ENCODE results near the gene ADAMTS17. TPM values are rescaled to one million over a fixed set of nuclear protein-coding genes. Genes with fewer than 3 reads are reported as not detected.
A peak's percentile ranks its signal among the peaks of the same experiment; 100 is the strongest.

The ADAMTS17 gene
- polyA plus RNA-seq, 3 donors, result 2.1 to 2.5 (median 2.1) TPM

DNA sequence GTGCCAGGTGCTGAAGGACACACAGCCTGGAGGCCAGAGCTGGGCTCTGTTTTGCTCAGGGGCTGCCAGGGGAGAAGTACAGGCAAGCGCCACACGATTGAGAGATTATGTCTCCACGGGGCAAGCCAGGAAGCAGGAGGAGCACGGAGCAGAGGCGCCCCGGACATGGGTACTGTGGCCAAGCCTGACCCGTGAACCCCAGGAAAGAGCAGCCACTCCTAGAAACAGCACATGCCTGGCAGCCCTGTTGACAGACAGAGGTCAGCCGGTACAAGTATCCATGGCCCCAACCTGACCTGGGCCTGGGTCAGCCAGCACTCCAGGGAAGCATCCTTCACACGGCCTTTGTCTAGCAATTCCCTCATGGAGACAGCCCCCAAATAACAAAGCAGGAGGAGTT is 89.4 kb downstream of the ADAMTS17 start:
- DNase-seq, result no peak

- no peak for DNase-seq
Measured at GRCh38 chr15:100250176-100250800, 91.5 kb downstream of the ADAMTS17 start.

DNA sequence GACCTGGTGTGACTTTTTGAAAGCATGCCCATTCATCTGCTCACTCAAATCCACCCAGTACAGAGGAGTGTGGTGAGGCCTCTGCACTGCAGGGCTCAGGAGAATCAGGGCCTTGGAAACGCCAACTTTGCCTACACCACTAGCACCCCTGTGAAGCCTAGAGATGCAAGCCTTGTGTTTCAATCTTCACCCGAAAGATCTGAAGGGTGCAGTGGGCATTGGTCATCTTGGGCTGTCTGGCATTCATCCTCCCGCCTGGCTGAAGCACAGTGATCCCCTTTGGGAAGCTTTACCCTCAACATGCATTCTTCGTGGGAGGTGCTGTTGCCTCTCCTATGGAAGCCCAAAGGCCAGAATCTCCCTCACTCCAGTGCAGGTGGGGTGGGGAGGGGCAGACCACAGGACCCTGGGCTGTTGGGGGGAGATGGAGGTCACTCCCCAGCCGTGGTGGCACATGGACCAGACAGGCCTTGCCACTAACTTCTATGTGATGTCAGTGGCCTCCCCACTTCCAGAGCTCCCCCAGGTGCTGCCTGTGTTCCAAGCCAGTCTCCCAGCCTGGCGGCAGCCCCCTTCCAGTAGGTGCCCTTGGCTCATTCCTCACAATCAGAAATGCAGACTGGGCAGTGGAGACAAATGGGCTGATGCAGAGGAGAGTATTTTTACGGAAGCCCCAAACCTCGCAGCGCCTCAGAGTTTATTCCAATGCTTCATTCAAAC is 92.5 kb downstream of the ADAMTS17 start:
- no peak for DNase-seq

DNA sequence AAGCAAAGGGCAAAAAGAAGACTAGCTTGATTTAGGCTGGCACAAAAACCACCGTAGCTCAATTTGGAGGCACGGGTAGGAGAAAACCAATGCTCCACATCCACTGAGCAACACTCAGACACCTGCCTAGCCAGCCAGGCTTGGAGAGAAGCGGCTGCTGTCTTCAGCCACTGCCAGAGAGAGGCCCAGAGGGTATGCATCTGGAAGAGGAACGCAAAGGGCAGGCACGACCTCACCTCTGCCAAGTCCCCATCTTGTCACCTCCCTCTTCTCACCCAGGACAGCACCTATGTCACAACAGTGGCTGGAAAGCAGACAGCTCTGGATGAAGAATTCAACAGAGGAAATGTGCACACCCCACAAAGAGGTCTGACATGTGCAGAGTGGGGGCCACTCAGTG is 93.5 kb downstream of the ADAMTS17 start:
- no peak for DNase-seq

DNA sequence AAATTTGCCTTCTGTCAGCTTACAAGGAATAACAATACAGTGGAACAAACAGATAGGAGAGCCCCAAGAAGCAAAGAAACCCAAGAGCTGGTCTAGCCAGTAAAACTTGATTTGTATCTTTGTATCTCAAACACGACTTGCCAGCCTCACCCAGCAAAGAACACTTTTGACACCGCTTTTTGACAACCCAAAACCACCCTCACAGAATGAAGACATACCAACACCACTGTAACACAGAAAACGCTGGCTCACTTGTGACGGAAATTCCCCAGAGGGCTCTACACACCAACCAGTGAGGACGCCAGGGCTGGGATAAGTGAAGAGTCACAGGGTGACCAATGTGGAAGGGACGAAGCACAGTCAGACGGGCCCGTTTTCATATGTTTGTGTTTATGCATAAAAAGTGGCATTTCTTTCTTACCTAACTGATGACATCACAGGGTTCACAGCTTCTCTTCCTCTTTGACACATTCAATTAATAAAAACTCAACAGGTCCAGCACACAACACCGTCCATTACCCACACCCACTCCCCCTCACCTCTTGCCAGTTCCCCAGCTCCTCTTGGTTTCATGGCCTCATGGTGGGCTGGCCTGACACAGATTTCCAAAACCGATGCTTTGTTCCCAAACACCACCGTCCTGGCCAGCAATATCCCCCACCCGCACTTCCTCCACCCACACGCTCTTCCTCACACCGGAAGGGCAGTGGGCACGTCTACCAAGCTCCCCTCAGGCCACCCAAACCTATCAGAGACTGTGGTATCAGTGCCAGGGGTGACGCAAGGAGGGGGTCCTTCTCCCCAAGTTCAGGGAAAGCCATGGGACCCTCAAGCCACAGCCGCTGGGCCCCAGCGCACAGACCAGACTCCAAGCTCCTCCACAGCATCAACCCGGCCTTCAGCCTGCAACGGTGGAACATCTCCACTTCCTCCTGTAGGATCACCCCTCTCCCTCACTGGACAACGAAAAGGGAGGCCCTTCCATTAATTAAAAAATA is 94.2 kb downstream of the ADAMTS17 start:
- DNase-seq, result no peak

- no peak for DNase-seq
Measured at GRCh38 chr15:100245855-100246254, 95.9 kb downstream of the ADAMTS17 start.

DNA sequence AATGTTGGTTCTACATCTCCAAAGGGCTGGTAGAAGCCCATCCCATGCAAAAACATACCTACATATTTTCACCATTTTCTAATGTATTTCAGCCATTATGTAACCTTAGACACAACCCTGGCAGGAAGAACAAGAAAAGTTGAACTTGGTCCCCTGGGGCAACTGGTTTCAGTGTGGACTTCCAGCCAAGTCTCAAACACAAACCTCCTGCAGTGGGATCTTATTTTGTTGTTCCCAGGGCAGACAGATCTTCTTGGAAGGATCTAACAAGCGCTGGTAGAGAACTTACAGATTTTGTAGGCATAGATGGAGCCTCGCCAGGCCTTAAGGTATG is 96.3 kb downstream of the ADAMTS17 start:
- DNase-seq, result no peak

GRCh38 chr15:100244796-100245486 is 96.8 kb downstream of the ADAMTS17 start:
- peak; percentile 64 for DNase-seq

DNA sequence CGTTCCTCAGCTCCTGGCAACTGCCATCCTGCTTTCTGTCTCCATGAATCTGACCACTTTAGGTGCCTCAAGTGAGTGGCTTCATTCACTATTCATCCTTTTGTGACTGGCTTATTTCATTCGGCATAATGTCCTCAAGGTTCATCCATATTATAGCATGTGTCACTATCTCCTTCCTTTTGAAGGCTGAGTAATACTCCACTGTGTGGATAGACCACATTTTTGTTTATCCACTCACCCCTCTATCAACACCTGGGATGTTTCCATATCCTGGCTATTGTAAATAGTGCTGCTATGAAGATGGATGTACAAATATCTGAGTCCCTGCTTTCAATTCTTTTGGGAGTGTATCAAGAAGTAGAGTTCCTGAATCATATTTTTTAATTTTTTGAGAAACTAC is 98.8 kb downstream of the ADAMTS17 start:
- DNase-seq, result no peak

DNA sequence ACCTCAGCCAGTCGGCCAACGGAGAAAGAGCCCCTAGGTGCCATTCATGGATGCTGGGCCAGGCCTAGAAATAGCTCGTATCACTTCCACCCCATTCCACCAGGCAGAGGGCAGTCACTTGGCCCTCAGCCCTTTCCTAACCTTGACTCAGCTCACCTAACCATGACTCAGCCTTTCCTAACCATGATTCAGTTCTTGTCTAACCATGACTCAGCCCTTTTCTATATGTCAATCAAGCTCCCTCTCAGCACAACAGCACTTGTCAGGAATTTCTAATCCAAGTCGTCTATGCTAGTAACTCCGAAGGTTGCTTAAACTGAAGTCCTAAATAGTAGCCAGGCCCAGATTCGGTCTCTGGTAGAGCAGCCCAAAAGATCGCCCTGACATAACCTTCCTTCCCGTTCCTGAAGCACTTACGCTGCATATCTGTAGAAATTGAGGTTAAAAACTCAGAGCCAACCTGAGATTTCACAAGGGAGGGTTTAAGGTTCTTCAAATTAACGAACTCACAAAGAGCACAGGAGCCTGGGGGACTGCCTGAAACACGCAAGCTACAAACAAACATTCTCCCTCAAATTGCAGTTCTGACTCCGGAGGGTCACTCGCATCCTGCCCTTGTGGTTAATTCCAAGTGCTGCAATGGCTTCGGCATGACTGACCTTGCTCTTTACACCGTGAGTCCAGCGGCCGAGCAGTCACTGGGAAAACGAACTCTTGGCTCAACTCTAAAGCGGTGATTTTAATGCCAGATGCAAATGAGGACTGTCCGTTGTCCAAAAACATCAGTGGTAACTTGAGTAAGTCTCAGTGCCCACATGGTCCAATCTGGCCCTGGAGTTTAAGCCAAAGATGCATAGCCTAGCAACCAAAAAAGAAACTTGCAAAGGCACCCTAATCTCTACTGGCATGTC is 99.9 kb downstream of the ADAMTS17 start:
- DNase-seq, result no peak

DNA sequence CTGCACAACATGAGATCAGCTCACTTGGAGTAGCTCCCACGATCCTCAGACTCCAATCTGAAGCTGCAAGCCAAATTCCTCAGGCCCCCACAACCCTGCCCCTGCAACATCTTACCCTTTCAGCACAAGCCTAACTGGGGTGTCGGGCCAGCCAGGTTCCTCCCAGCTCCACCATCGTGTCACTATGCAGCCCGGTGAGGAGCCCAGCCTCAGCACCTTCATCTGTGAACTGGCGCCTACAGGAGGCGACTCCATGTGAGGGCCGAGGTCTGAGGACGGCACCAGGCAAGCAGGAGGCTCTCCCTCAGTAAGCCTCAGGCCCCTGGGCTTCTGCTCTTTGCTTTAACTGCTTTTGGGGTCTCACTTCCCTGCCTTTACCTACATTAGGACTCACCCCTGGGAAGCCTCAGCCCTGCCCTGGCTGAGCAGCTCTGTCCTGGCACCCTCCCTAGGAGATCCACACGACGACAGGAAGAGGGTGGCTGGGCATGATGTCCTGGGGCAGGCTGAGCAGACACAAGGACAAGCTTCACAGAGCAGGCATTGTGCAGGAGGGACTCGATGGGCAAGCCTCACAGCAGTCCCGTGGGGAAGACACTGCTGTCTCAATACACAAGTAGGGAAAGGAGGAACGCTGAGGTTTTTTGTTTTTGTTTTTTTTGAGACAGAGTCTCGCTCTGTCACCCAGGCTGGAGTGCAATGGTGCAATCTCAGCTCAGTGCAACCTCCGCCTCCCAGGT is 104.6 kb downstream of the ADAMTS17 start:
- no peak for DNase-seq

GRCh38 chr15:100235030-100235617 is 106.7 kb downstream of the ADAMTS17 start:
- no peak for DNase-seq

DNA sequence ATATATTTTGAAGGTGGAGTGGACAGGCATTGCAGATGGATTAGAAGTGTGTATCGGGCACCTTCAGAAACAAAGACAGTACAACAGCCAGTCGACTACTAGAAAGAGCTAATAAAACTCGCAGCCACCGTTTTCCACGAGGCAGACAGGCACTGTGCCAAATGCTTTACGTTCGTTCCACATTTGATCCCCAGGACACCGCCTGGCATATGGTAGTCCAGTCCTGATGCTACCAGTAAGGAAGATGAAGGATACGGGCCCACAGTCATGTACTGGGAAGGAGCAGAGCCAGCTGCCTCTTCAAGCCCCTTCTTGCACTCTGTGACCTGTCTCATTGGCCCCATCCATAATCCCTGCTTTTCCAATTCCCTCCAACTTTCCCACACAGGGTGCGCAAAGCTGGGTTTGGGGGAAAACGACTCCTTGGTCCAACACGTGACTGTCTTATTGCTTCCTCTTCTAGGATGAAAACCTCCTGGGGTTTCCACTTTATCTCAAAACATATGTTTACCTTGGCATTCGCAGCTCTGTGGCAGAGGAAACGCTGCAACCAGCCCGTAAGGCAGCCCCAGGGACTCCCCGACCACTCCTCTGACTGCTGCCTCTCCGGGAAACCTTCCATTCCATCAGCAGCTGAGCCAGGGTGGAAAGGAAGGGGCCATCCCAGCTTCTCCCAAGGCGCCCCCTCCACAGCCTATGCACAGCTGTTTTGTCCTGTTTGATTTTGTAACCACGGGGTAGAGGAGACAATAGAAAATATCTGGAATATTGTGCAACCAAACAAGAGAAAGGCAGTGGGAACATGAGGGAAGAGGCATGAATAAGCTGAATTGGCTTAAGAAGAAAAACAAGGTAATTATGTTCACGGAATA is 107.4 kb downstream of the ADAMTS17 start:
- no peak for DNase-seq

- DNase-seq, result no peak
Measured at GRCh38 chr15:100230784-100231183, 111.0 kb downstream of the ADAMTS17 start.

DNA sequence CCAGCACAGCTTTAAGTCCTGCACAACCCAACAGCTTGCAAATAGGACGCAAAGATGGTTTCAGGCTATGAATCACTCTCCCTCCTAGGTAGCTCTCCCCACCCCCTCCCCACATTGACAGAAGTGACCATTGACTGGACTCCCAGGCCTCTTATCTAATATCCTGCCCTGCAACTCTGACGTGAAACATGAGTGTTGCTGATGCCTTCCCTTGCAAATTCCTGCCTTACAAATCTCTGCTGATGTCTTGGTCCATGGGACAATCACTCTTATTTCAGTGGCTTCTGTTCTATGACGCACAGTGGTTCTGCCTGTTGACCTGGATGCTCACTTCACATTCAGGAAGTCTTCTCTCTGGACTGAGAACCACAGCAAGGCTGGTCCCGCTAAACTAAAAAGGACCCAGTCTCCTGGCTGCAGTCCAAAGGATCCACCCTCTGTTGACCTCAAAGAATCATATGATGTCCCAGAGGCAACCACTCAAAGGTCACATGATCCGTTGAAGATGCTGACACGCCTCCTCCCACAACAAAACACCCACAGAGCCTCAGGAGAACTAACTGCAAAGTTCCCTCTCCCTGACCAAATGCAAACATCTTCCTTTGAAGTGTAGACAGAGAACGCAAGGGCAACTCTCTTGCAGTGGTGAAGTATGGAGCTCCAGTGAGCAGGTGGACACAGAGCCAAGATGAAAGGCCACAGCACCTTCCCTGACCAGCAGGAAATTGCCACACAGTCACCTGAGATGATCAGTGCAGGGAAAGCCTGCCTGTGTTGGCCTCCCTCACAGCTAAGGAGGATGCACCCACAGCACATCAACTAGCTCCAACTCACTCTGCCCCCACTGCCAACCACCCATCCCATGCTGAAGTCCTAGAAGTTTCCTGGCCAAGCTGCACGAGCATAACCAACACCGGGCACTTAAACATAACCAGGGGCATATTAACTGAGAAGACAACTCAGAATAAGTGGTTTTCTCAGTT is 112.3 kb downstream of the ADAMTS17 start:
- DNase-seq, result no peak

DNA sequence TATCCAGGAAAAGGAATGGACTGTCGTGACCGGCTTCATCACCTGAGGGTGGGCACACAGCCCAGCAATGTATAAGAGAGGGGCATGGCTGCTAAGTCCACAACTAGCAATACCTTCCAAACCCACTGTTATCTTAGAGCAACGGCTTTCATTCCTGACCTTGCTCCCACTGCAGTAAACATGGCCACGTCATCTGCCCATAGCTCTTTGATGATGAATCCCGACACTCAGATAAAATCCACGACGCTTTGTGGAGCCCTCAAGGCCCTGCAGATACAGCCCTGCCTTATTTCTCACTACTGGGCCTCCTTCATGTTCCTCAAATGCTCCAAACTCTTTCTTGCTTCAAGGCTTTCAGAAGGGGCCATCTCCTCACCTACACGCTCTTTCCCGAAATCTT is 114.0 kb downstream of the ADAMTS17 start:
- DNase-seq, result no peak

DNA sequence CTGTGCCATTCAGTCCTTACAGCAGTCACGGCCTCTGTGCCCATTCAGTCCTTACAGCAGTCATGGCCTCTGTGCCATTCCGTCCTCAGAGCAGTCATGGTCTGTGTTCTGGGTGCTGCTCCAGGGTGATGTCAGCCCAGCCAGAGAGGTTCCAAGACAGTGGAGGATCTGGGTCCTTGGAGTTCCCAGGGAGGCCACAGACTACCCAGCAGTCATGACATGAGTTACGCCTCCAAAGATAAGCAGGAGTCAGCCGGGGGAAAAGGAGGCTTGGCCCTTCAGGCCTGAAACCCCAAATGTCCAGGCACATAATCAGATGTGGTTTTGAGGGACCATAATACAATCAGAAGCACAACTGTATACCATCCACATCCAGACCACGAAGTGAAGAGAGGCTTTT is 115.7 kb downstream of the ADAMTS17 start:
- DNase-seq, result no peak

Measured in renal pelvis (tissue), 4 donors.